Natural killer cell treated with Interleukin-12 subunit alpha and Interleukin-12 subunit beta and Interleukin-15 and Interleukin-18, amount 100 ng/mL, for 72 hours (primary cell): ENCODE results near the gene TNFRSF1A. TPM values are rescaled to one million over a fixed set of nuclear protein-coding genes. Genes with fewer than 3 reads are reported as not detected.
A peak's percentile ranks its signal among the peaks of the same experiment; 100 is the strongest.

Source experiments
- ATAC-seq, 2 donors: fragments of 150-1000 bp; cut with Tn5 transposase in 1 of 2; sonication (Bioruptor Pico), chemical (Tn5 transposase) in 1 of 2; 2 replicates each; pipeline ENCODE4 v1.10.0; 2021
- DNase-seq: peaks from one replicate; pipeline ENCODE4 v3.0.0; 2022; ENCODE audit warnings: low spot score
- H3K27ac Mint-ChIP-seq, 2 donors: 1 replicate in 1 of 2; 2 replicates in 1 of 2; pipeline ENCODE4 v1.8.0; 2022; ENCODE audit warnings: mixed read lengths in 2 of 2, mild to moderate bottlenecking in 1 of 2, moderate library complexity in 1 of 2
- H3K27me3 Mint-ChIP-seq, 2 donors: 1 replicate in 1 of 2; 2 replicates in 1 of 2; pipeline ENCODE4 v1.8.0; 2022; ENCODE audit warnings: mixed read lengths in 2 of 2
- H3K36me3 Mint-ChIP-seq: one replicate; pipeline ENCODE4 v1.8.0; 2022; ENCODE audit warnings: mixed read lengths
- H3K4me1 Mint-ChIP-seq, 2 donors: 1 replicate in 1 of 2; 2 replicates in 1 of 2; pipeline ENCODE4 v1.8.0; 2022; ENCODE audit warnings: low read depth in 2 of 2, mixed read lengths in 2 of 2, mild to moderate bottlenecking in 1 of 2
- H3K4me3 Mint-ChIP-seq: one replicate; pipeline ENCODE4 v1.8.0; 2022; ENCODE audit warnings: mixed read lengths
- H3K9me3 Mint-ChIP-seq: 2 replicates; pipeline ENCODE4 v1.8.0; 2022; ENCODE audit warnings: mixed read lengths
- total RNA-seq, 2 donors: library from RNA; stranded (reverse); gene quantifications; one replicate each; pipeline ENCODE4 v1.2.3, GENCODE V29; 2022

TNFRSF1A gene
- 100 to 1,000 TPM in 1 of 2 donors, 10 to 100 TPM in 1; 83.2 to 102 TPM for total RNA-seq

- H3K27ac Mint-ChIP-seq = no peak within 1 kb of the TSS
- ATAC-seq = peak; percentile 40 to 74
- no peak within 1 kb of the TSS for H3K4me3 Mint-ChIP-seq
Measured at GRCh38 chr12:6341417-6342139, at the start of gene TNFRSF1A. Gene TNFRSF1A, minus strand, starts transcription at chr12:6342076. Its CDS starts 262 bp downstream, at chr12:6341814.

GRCh38 chr12:6391013-6391412, 49.1 kb upstream of the TNFRSF1A start:
- Mint-ChIP-seq H3K27ac (no peak overlapping the region), H3K27me3 (no peaks in the 10 kb centered on the region), H3K36me3 (no peaks in the 10 kb centered on the region), H3K4me1 (peaks cover 0 to 6% of the 10 kb centered on the region in 2 donors), H3K4me3 (no peak overlapping the region), H3K9me3 (no peaks in the 10 kb centered on the region)
- DNase-seq (peak; percentile 38), ATAC-seq (peak in 1 of 2 donors; percentile 8)

More at GRCh38 chr12:6341417-6342139, at the start of gene TNFRSF1A:
- no peaks in the 10 kb centered on the region for H3K36me3 Mint-ChIP-seq
- peak; percentile 75 for DNase-seq
- H3K9me3 Mint-ChIP-seq = no peaks in the 10 kb centered on the region
- H3K27me3 Mint-ChIP-seq = peaks cover 0 to under 1% of the 10 kb centered on the region in 2 donors
- peaks cover 35 to 41% of the 10 kb centered on the region in 2 donors for H3K4me1 Mint-ChIP-seq

GRCh38 chr12:6390084-6390799, 48.4 kb upstream of the TNFRSF1A start:
- H3K27me3 Mint-ChIP-seq = no peaks in the 10 kb centered on the region
- no peaks in the 10 kb centered on the region for H3K9me3 Mint-ChIP-seq
- ATAC-seq = peak in 1 of 2 donors; percentile 16
- no peak overlapping the region for H3K4me3 Mint-ChIP-seq
- H3K4me1 Mint-ChIP-seq = peaks cover 0 to 6% of the 10 kb centered on the region in 2 donors
- H3K36me3 Mint-ChIP-seq = no peaks in the 10 kb centered on the region
- peak overlapping the region in 1 of 2 donors; percentile 19 for H3K27ac Mint-ChIP-seq
- peak; percentile 46 for DNase-seq

- peaks cover 0 to 12% of the 10 kb centered on the region in 2 donors for H3K4me1 Mint-ChIP-seq
- no peaks in the 10 kb centered on the region for H3K36me3 Mint-ChIP-seq
- peak; percentile 49 for DNase-seq
Measured at GRCh38 chr12:6387541-6387940, 45.7 kb upstream of the TNFRSF1A start.

GRCh38 chr12:6386491-6386890, 44.6 kb upstream of the TNFRSF1A start:
- no peak overlapping the region for H3K4me3 Mint-ChIP-seq
- H3K36me3 Mint-ChIP-seq = no peaks in the 10 kb centered on the region
- peaks cover 7 to 11% of the 10 kb centered on the region in 2 donors for H3K27me3 Mint-ChIP-seq
- ATAC-seq = no peak
- H3K9me3 Mint-ChIP-seq = no peaks in the 10 kb centered on the region
- peaks cover 0 to 12% of the 10 kb centered on the region in 2 donors for H3K4me1 Mint-ChIP-seq
- no peak overlapping the region for H3K27ac Mint-ChIP-seq
- DNase-seq = no peak

More at GRCh38 chr12:6387541-6387940, 45.7 kb upstream of the TNFRSF1A start:
- peaks cover 2 to 6% of the 10 kb centered on the region in 2 donors for H3K27me3 Mint-ChIP-seq
- no peaks in the 10 kb centered on the region for H3K9me3 Mint-ChIP-seq
- H3K4me3 Mint-ChIP-seq = no peak overlapping the region
- no peak for ATAC-seq
- H3K27ac Mint-ChIP-seq = no peak overlapping the region

- H3K27me3 Mint-ChIP-seq = peaks cover 7 to 16% of the 10 kb centered on the region in 2 donors
- H3K9me3 Mint-ChIP-seq = no peaks in the 10 kb centered on the region
- H3K27ac Mint-ChIP-seq = no peak overlapping the region
- peak; percentile 47 for DNase-seq
- H3K4me3 Mint-ChIP-seq = no peak overlapping the region
- ATAC-seq = no peak
- peaks cover 0 to 12% of the 10 kb centered on the region in 2 donors for H3K4me1 Mint-ChIP-seq
- no peaks in the 10 kb centered on the region for H3K36me3 Mint-ChIP-seq
Measured at GRCh38 chr12:6386038-6386437, 44.2 kb upstream of the TNFRSF1A start.

GRCh38 chr12:6384499-6385436, 42.9 kb upstream of the TNFRSF1A start:
- no peaks in the 10 kb centered on the region for H3K9me3 Mint-ChIP-seq
- H3K27ac Mint-ChIP-seq = no peak overlapping the region

GRCh38 chr12:6383572-6384498, 42.0 kb upstream of the TNFRSF1A start, which contains the start of gene LTBR:
Gene LTBR, plus strand, starts transcription at chr12:6384162. Its CDS starts 197 bp downstream, at chr12:6384359.
- Mint-ChIP-seq H3K4me1 (peaks cover 0 to 12% of the 10 kb centered on the region in 2 donors), H3K9me3 (no peaks in the 10 kb centered on the region), H3K36me3 (no peaks in the 10 kb centered on the region), H3K27ac (peak within 1 kb of the TSS in 1 of 2 donors; percentile 47), H3K27me3 (peaks cover 7 to 19% of the 10 kb centered on the region in 2 donors), H3K4me3 (peak within 1 kb of the TSS; percentile 38)
- ATAC-seq = peak; percentile 50 to 70
- DNase-seq = peak; percentile 61

More at GRCh38 chr12:6384499-6385436, 42.9 kb upstream of the TNFRSF1A start:
- ATAC-seq = no peak
- peaks cover 0 to 12% of the 10 kb centered on the region in 2 donors for H3K4me1 Mint-ChIP-seq
- peaks cover 7 to 19% of the 10 kb centered on the region in 2 donors for H3K27me3 Mint-ChIP-seq
- peak; percentile 54 for DNase-seq
- H3K36me3 Mint-ChIP-seq = no peaks in the 10 kb centered on the region
- peak overlapping the region; percentile 8 for H3K4me3 Mint-ChIP-seq

GRCh38 chr12:6382982-6383381, 41.1 kb upstream of the TNFRSF1A start:
- no peaks in the 10 kb centered on the region for H3K9me3 Mint-ChIP-seq
- ATAC-seq (no peak), DNase-seq (peak; percentile 18)
- H3K4me3 Mint-ChIP-seq = peak overlapping the region; percentile 38
- peaks cover 0 to 12% of the 10 kb centered on the region in 2 donors for H3K4me1 Mint-ChIP-seq
- H3K36me3 Mint-ChIP-seq = no peaks in the 10 kb centered on the region
- H3K27me3 Mint-ChIP-seq = peaks cover 7 to 19% of the 10 kb centered on the region in 2 donors
- H3K27ac Mint-ChIP-seq = peak overlapping the region in 1 of 2 donors; percentile 47

- DNase-seq (peak; percentile 55), ATAC-seq (no peak)
- Mint-ChIP-seq H3K4me3 (no peak overlapping the region), H3K9me3 (no peaks in the 10 kb centered on the region), H3K36me3 (no peaks in the 10 kb centered on the region), H3K27ac (no peak overlapping the region), H3K27me3 (peaks cover 7 to 19% of the 10 kb centered on the region in 2 donors), H3K4me1 (peaks cover 0 to 14% of the 10 kb centered on the region in 2 donors)
Measured at GRCh38 chr12:6382371-6382770, 40.5 kb upstream of the TNFRSF1A start.

GRCh38 chr12:6380141-6381121, 38.6 kb upstream of the TNFRSF1A start:
- peaks cover 7 to 19% of the 10 kb centered on the region in 2 donors for H3K27me3 Mint-ChIP-seq
- no peak overlapping the region for H3K4me3 Mint-ChIP-seq
- H3K27ac Mint-ChIP-seq = no peak overlapping the region
- no peaks in the 10 kb centered on the region for H3K36me3 Mint-ChIP-seq
- H3K9me3 Mint-ChIP-seq = no peaks in the 10 kb centered on the region
- H3K4me1 Mint-ChIP-seq = peaks cover 16 to 20% of the 10 kb centered on the region in 2 donors
- ATAC-seq (no peak), DNase-seq (peak; percentile 38)
